Ishikawa (cell line): ENCODE measurements around the gene IDI2.

Experiments
- CEBPB ChIP-seq: IDR thresholded peaks from 2 replicates; pipeline ENCODE4 v1.6.1; 2012
- CREB1 ChIP-seq: IDR thresholded peaks from 2 replicates; pipeline ENCODE4 v1.6.1; 2012; ENCODE audit warnings: low read depth
- EGR1 ChIP-seq: IDR thresholded peaks from 2 replicates; pipeline ENCODE4 v1.6.1; 2012
- EP300 ChIP-seq: IDR thresholded peaks from 2 replicates; pipeline ENCODE4 v1.6.1; 2012; ENCODE audit warnings: borderline replicate concordance
- FOXM1 ChIP-seq: IDR thresholded peaks from 2 replicates; pipeline ENCODE4 v1.6.1; 2012; ENCODE audit warnings: low read depth, borderline replicate concordance
- MAX ChIP-seq: IDR thresholded peaks from 2 replicates; pipeline ENCODE4 v1.6.1; 2012
- NFIC ChIP-seq: IDR thresholded peaks from 2 replicates; pipeline ENCODE4 v1.6.1; 2012
- RAD21 ChIP-seq: IDR thresholded peaks from 2 replicates; pipeline ENCODE4 v1.6.1; 2012; ENCODE audit warnings: low read depth
- REST ChIP-seq: IDR thresholded peaks from 2 replicates; pipeline ENCODE4 v1.6.1; 2012; ENCODE audit warnings: low read depth, mild to moderate bottlenecking
- TAF1 ChIP-seq: IDR thresholded peaks from 2 replicates; pipeline ENCODE4 v1.6.1; 2012; ENCODE audit warnings: low read depth, mild to moderate bottlenecking
- TCF12 ChIP-seq: IDR thresholded peaks from 2 replicates; pipeline ENCODE4 v1.6.1; 2012; ENCODE audit warnings: low read depth
- TEAD4 ChIP-seq: IDR thresholded peaks from 2 replicates; pipeline ENCODE4 v1.6.1; 2012
- USF1 ChIP-seq: IDR thresholded peaks from 2 replicates; pipeline ENCODE4 v1.6.1; 2012
- YY1 ChIP-seq: IDR thresholded peaks from 2 replicates; pipeline ENCODE4 v1.6.1; 2012; ENCODE audit warnings: low read depth
- ZBTB7A ChIP-seq: IDR thresholded peaks from 2 replicates; pipeline ENCODE4 v1.6.1; 2012; ENCODE audit warnings: low read depth

Gene IDI2

GRCh38 chr10:974038-974784 is 51.4 kb downstream of the IDI2 start:
- TF ChIP-seq ZBTB7A (no peak), RAD21 (no peak), CREB1 (no peak)

GRCh38 chr10:972763-973162 is 52.9 kb downstream of the IDI2 start:
- TF ChIP-seq FOXM1 = no peak
- TF ChIP-seq EP300 = no peak
- no peak for TF ChIP-seq CEBPB
- TF ChIP-seq EGR1 = no peak
- TF ChIP-seq CREB1 = no peak
- no peak for TF ChIP-seq RAD21
- TF ChIP-seq YY1 = no peak
- no peak for TF ChIP-seq USF1
- no peak for TF ChIP-seq TEAD4
- TF ChIP-seq TAF1 = no peak
- no peak for TF ChIP-seq NFIC
- no peak for TF ChIP-seq REST

- TF ChIP-seq TAF1 = no peak
- no peak for TF ChIP-seq USF1
- no peak for TF ChIP-seq RAD21
- no peak for TF ChIP-seq TCF12
- no peak for TF ChIP-seq CREB1
- no peak for TF ChIP-seq TEAD4
- no peak for TF ChIP-seq FOXM1
- no peak for TF ChIP-seq EP300
- no peak for TF ChIP-seq REST
- TF ChIP-seq YY1 = no peak
- TF ChIP-seq CEBPB = no peak
- no peak for TF ChIP-seq NFIC
- TF ChIP-seq MAX = no peak
- TF ChIP-seq ZBTB7A = no peak
- no peak for TF ChIP-seq EGR1
These were observed 54.0 kb downstream of the IDI2 start for GRCh38 chr10:971613-972012.

- TF ChIP-seq YY1 = no peak
- TF ChIP-seq CREB1 = no peak
- TF ChIP-seq FOXM1 = no peak
- no peak for TF ChIP-seq USF1
- TF ChIP-seq EP300 = no peak
- no peak for TF ChIP-seq MAX
- TF ChIP-seq EGR1 = no peak
- TF ChIP-seq RAD21 = no peak
- TF ChIP-seq TCF12 = no peak
- TF ChIP-seq NFIC = no peak
- TF ChIP-seq ZBTB7A = no peak
- TF ChIP-seq TAF1 = no peak
- no peak for TF ChIP-seq CEBPB
- no peak for TF ChIP-seq TEAD4
These were observed 54.5 kb downstream of the IDI2 start for GRCh38 chr10:971150-971542.

- TF ChIP-seq TAF1 = no peak
- TF ChIP-seq MAX = no peak
- no peak for TF ChIP-seq RAD21
- TF ChIP-seq ZBTB7A = no peak
- no peak for TF ChIP-seq EGR1
- no peak for TF ChIP-seq YY1
- TF ChIP-seq TCF12 = no peak
- TF ChIP-seq TEAD4 = no peak
- TF ChIP-seq USF1 = no peak
- no peak for TF ChIP-seq NFIC
- TF ChIP-seq FOXM1 = no peak
- no peak for TF ChIP-seq CREB1
- TF ChIP-seq EP300 = no peak
- TF ChIP-seq REST = no peak
- TF ChIP-seq CEBPB = no peak
These were observed 55.1 kb downstream of the IDI2 start for GRCh38 chr10:970311-971149.
